Neuron (in vitro differentiated cells): ENCODE measurements around the gene CEP170B.
"Not testable (repeated sequence)": the region's sequence is repeated elsewhere in the genome, so short reads cannot be mapped to it uniquely, and the experiment has no call there.

Experiments used
- H2AFZ ChIP-seq: one replicate; pipeline ENCODE4 v1.6.1; 2013; ENCODE audit warnings: low read depth, mild to moderate bottlenecking, inconsistent platforms, low read length, moderate library complexity
- H3K27me3 ChIP-seq: one replicate; pipeline ENCODE4 v1.6.1; 2013; ENCODE audit warnings: low read length; ENCODE audit not compliant: insufficient read depth
- H3K36me3 ChIP-seq: one replicate; pipeline ENCODE4 v1.6.1; 2013; ENCODE audit warnings: low read length; ENCODE audit not compliant: insufficient read depth
- H3K4me1 ChIP-seq: one replicate; pipeline ENCODE4 v1.6.1; 2013; ENCODE audit warnings: low read length; ENCODE audit not compliant: insufficient read depth
- H3K4me3 ChIP-seq: 2 replicates; pipeline ENCODE4 v1.5.1; 2013; ENCODE audit warnings: mild to moderate bottlenecking, low read length, moderate library complexity
- H3K9me3 ChIP-seq: one replicate; pipeline ENCODE4 v1.6.1; 2013; ENCODE audit warnings: low read length

CEP170B gene

DNA sequence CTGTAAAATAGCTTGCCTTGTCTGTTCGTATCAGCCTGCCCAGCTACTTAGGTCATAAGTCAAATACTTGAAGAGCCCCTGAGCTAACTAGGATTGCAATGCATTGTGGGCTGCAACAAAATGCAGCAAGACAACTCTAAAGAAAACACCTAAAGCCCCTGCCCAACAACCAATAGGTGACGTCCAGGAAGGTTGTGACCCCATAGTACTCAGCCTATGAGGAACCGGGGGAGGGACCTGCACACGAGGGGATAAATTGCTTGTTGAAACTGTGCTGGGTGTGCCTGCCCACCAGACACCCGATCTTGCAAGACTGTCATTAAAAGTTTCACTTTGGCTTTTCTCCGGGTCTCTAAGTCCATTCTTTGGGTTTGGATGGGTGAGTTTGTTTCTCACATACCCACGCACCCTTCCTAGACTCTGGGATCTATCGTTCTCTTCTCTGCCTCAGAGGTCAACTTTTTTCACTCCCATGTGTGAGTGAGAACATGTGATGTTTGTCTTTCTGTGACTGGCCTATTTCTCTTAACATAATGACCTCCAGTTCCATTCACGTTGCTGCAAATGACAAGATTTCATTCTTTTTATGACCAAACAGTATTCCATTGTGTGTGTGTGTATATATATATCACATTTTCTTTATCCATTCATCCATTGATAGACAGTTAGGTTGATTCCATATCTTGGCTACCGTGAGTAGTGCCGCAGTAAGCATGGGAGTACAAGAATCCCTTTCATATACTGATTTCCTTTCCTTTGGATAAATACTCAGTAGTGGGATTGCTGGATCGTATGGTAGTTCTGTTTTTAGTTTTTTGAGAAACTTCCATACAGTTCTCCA lies 54.3 kb downstream of the CEP170B start:
- H3K9me3 ChIP-seq, H3K36me3 ChIP-seq, H3K4me3 ChIP-seq, H2AFZ ChIP-seq, H3K4me1 ChIP-seq, H3K27me3 ChIP-seq: not testable (repeated sequence)

GRCh38 chr14:104919993-104920315 lies 54.9 kb downstream of the CEP170B start:
- H2AFZ ChIP-seq = no peak overlapping the region
- H3K9me3 ChIP-seq = peaks cover 7% of the 10 kb centered on the region
- no peaks in the 10 kb centered on the region for H3K4me1 ChIP-seq
- no peak overlapping the region for H3K4me3 ChIP-seq
- H3K36me3 ChIP-seq = no peaks in the 10 kb centered on the region
- no peaks in the 10 kb centered on the region for H3K27me3 ChIP-seq

DNA sequence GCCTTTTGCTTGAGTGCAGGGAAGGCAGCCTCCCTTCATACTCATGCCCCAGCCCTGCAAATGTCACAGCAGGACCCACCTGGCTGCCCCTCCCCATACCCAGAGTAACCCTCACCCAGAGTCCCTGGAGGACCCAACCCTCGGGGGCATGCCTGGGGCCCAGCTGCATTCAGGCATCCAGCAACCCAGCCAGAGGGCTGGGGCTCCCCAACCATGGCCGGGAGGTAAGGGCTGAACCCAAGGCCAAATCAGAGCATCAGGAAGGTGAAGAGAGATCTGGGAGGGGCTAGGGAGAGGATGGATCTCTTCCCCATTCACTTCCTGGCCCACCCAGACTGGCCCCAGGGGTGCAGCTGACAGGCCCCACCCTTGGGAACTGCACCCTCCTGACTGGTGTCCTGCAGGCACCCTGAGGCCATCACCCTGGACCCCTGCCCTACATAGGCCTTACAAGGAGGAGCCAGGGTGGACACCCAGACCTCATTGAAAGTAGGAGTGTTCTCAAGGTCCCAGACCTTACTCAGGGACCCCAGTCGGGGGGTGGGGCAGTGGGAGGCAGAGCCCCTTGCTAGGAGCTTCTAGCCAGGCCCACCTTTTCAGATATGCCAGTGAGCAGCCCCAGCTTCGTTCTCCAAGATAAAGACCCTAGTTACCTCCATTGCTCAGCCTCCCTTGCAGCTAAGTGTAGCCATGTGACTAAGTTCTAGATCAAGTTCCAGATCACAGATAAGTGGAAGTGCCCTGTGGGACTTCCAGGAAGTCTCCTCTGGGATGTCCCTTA lies 58.8 kb downstream of the CEP170B start:
- no peak overlapping the region for H3K4me3 ChIP-seq
- peaks cover 7% of the 10 kb centered on the region for H3K9me3 ChIP-seq
- no peaks in the 10 kb centered on the region for H3K36me3 ChIP-seq

DNA sequence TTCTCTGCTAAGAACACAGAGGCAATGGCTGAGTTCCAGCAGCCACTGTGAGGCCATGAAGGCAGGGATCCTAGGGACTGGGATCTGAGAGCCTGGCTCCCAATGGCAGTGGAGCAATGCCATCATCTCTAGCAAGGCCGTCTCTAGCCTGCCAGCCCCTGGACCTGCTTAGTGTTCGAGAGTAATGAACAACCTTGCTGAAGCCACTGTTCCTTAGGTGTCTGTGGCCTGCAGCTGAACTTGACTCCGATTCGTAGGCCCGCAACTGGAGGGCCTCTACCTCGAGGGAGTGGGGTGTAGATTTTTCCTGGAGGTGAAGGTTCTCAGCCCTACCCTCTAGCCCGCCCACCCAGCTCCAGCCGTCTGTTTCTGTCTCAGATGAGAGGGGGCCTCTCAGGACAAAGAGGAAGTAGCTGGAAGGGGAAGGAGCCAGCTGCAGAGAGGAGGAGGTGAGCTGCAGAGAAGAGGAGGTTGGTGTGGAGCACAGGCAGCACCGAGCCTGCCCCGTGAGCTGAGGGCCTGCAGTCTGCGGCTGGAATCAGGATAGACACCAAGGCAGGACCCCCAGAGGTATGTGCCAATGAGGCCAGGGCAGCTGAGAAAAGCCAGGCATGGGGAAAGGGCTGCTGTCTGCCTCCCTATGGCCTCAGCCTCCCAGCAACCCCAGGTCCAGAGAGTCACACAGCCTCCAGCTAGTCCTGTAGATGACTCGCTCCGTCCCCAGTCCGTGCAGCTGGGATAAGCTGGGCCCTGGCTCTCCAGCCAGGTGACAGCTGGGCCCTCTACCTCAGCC lies 59.5 kb downstream of the CEP170B start, which contains the start of gene PLD4:
Gene PLD4, plus strand, starts transcription at position 459 of the 793 bp plus-strand sequence. CDS start 2,262 bp downstream, outside the sequence.
- H2AFZ ChIP-seq = no peak within 1 kb of the TSS
- H3K9me3 ChIP-seq = peaks cover 7% of the 10 kb centered on the region
- no peak within 1 kb of the TSS for H3K4me3 ChIP-seq
- H3K36me3 ChIP-seq = no peaks in the 10 kb centered on the region
- H3K4me1 ChIP-seq = no peaks in the 10 kb centered on the region
- no peaks in the 10 kb centered on the region for H3K27me3 ChIP-seq

More for the DNA sequence above, 58.8 kb downstream of the CEP170B start:
- no peak overlapping the region for H2AFZ ChIP-seq
- H3K27me3 ChIP-seq = no peaks in the 10 kb centered on the region
- H3K4me1 ChIP-seq = no peaks in the 10 kb centered on the region

- Histone ChIP-seq H3K4me3 (no peak overlapping the region), H3K9me3 (peaks cover 7% of the 10 kb centered on the region), H3K36me3 (no peaks in the 10 kb centered on the region), H3K4me1 (no peaks in the 10 kb centered on the region), H3K27me3 (peaks cover 4% of the 10 kb centered on the region), H2AFZ (no peak overlapping the region)
These were observed 60.3 kb downstream of the CEP170B start for GRCh38 chr14:104925214-104925854.

GRCh38 chr14:104925855-104926609 lies 61.0 kb downstream of the CEP170B start:
- Histone ChIP-seq H3K4me3 (no peak overlapping the region), H3K4me1 (no peaks in the 10 kb centered on the region), H3K9me3 (peaks cover 4% of the 10 kb centered on the region), H2AFZ (no peak overlapping the region), H3K27me3 (peaks cover 11% of the 10 kb centered on the region), H3K36me3 (no peaks in the 10 kb centered on the region)

- H3K9me3 ChIP-seq = peaks cover 4% of the 10 kb centered on the region
- no peak overlapping the region for H2AFZ ChIP-seq
- no peak overlapping the region for H3K4me3 ChIP-seq
- no peaks in the 10 kb centered on the region for H3K36me3 ChIP-seq
- peaks cover 18% of the 10 kb centered on the region for H3K27me3 ChIP-seq
- H3K4me1 ChIP-seq = no peaks in the 10 kb centered on the region
These were observed 61.8 kb downstream of the CEP170B start for GRCh38 chr14:104926619-104927431.

GRCh38 chr14:104927432-104927816 lies 62.4 kb downstream of the CEP170B start:
- Histone ChIP-seq H3K36me3 (no peaks in the 10 kb centered on the region), H3K27me3 (peaks cover 24% of the 10 kb centered on the region), H3K4me1 (no peaks in the 10 kb centered on the region), H3K9me3 (peaks cover 4% of the 10 kb centered on the region), H3K4me3 (no peak overlapping the region), H2AFZ (no peak overlapping the region)

GRCh38 chr14:104927901-104928300 lies 62.8 kb downstream of the CEP170B start:
- no peaks in the 10 kb centered on the region for H3K4me1 ChIP-seq

GRCh38 chr14:104928391-104929133 lies 63.5 kb downstream of the CEP170B start:
- Histone ChIP-seq H2AFZ (no peak overlapping the region), H3K9me3 (peaks cover 4% of the 10 kb centered on the region), H3K4me3 (no peak overlapping the region), H3K4me1 (no peaks in the 10 kb centered on the region), H3K36me3 (no peaks in the 10 kb centered on the region), H3K27me3 (peaks cover 27% of the 10 kb centered on the region)

More at GRCh38 chr14:104927901-104928300, 62.8 kb downstream of the CEP170B start:
- no peak overlapping the region for H2AFZ ChIP-seq
- peaks cover 4% of the 10 kb centered on the region for H3K9me3 ChIP-seq
- peaks cover 27% of the 10 kb centered on the region for H3K27me3 ChIP-seq
- no peak overlapping the region for H3K4me3 ChIP-seq
- no peaks in the 10 kb centered on the region for H3K36me3 ChIP-seq
